Esophagus muscularis mucosa (tissue), 4 donors: ENCODE measurements around the gene SERPINB5. TPM values are rescaled to one million over a fixed set of nuclear protein-coding genes. Genes with fewer than 3 reads are reported as not detected.

Experiments used
- DNase-seq: peaks from one replicate; pipeline ENCODE4 v3.0.0-alpha.2; 2017; ENCODE audit errors: extremely low spot score
- H3K27ac ChIP-seq, 4 donors: fragments of 200-600 bp; sonication (generic); replicated peaks in 1 of 4; 1 replicate in 3 of 4; 2 replicates in 1 of 4; pipeline ENCODE4 v1.5.1; 2016 to 2019; ENCODE audit warnings: mild to moderate bottlenecking in 1 of 4
- H3K27me3 ChIP-seq, 4 donors: fragments of 200-600 bp; sonication (generic); one replicate each; pipeline versions ENCODE4 v1.5.1 to v1.6.0; 2016 to 2019
- H3K36me3 ChIP-seq, 4 donors: fragments of 200-600 bp; sonication (generic); one replicate each; pipeline ENCODE4 v1.5.1; 2016 to 2019
- H3K4me1 ChIP-seq, 4 donors: fragments of 200-600 bp; sonication (generic); one replicate each; pipeline ENCODE4 v1.5.1; 2016 to 2019
- H3K4me3 ChIP-seq, 4 donors: fragments of 200-600 bp; sonication (generic); 1 replicate in 2 of 4; 2 replicates in 2 of 4; pipeline ENCODE4 v1.5.1; 2016 to 2019; ENCODE audit warnings: mild to moderate bottlenecking in 4 of 4, moderate library complexity in 1 of 4
- H3K9me3 ChIP-seq, 4 donors: fragments of 200-600 bp; sonication (generic); 1 replicate in 3 of 4; 2 replicates in 1 of 4; pipeline ENCODE4 v1.5.1; 2016 to 2019
- CTCF ChIP-seq, 3 experiments: fragments of 200-600 bp in 2 of 3; fragments of 450-650 bp in 1 of 3; sonication (generic) in 2 of 3; IDR thresholded peaks; one replicate each; pipeline ENCODE4 v1.5.1; 2017 to 2019; ENCODE audit warnings: antibody characterized with exemption in 3 of 3, mild to moderate bottlenecking in 2 of 3, moderate library complexity in 1 of 3
- EP300 ChIP-seq: sonication (generic); formaldehyde crosslinking; IDR thresholded peaks from one replicate; pipeline ENCODE4 v1.6.1; 2017; ENCODE audit warnings: antibody characterized with exemption
- POLR2A ChIP-seq: fragments of 450-650 bp; IDR thresholded peaks from one replicate; pipeline ENCODE4 v1.6.1; 2017; ENCODE audit warnings: antibody characterized with exemption, moderate library complexity, mild to moderate bottlenecking, low read depth
- POLR2AphosphoS5 ChIP-seq, 2 donors: sonication (generic); formaldehyde crosslinking; IDR thresholded peaks; one replicate each; pipeline ENCODE4 v1.6.1; 2017; ENCODE audit warnings: antibody characterized with exemption in 2 of 2
- WGBS: methylation state at CpG from one replicate; pipeline ENCODE4 v1.1.5; 2018; 5-methylcytosine and 5-hydroxymethylcytosine counted together
- intact Hi-C: fragments of 100-400 bp; cut with DNase I; formaldehyde crosslinking; loops from one replicate; pipeline ENCODE4 v1.15.1; 2023
- total RNA-seq, 4 donors: library from RNA; depleted of rRNA; stranded (reverse); fragments of >200 nt; gene quantifications; one replicate each; pipeline versions ENCODE4 v1.1.0 to v1.2.1, GENCODE V29; 2016

Gene SERPINB5
- total RNA-seq, 4 donors from 2014 or later: not detected

DNA sequence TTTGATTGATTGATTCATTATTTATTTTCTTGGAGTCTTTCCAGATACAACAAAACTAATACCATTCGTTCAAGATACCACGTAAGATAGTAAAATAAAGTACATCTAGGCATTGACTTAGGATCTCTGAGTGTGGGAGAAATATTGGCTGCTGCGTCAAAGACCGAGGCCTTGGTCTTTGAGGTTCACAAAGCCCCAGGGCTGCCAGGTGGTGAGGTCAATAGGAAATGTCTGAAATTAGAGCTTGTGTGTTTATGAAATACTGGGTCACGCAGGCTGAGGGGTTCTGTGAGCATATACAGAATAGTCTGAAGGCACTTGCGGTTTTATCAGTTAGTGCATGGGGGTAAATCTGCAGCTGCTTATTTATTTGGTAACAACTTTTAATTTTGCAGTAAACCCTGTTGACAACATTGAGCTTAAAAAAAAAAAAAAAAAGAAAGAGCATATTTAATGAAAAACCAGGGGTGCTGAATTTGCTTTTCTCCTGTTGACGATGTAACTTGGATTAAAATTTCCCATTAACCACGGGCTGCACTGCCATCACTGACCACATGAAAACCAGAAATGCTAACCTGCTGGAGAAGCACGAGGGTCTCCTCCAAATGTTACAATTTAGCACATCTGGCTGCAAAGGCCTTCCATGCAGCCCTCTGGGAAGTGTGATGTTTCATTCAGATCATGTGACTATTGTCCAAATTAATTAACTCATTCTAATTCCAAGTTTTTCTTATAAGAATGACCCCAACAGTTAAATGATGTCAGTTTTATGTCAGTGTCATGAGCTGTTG, 38.3 kb downstream of the SERPINB5 start:
- Histone ChIP-seq H3K9me3 (no peaks in the 10 kb centered on the region), H3K4me3 (no peak overlapping the region), H3K27me3 (peaks cover 0 to 15% (median 0%) of the 10 kb centered on the region in 4 donors), H3K4me1 (peaks cover 0 to 4% (median 0%) of the 10 kb centered on the region in 4 donors), H3K27ac (no peak overlapping the region), H3K36me3 (no peaks in the 10 kb centered on the region)
- WGBS: 57% methylated on average over 9 of the region's 9 CpGs
- intact Hi-C loops: loop anchor here (5.0 to 10.0 kb wide), 3 partner anchors 62 to 482 kb away; no protein-coding TSS in a partner anchor
- TF ChIP-seq CTCF (IDR thresholded peaks at IDR 0.05): no peak
- no peak for TF ChIP-seq POLR2AphosphoS5 (IDR thresholded peaks at IDR 0.05)
- TF ChIP-seq POLR2A: no peak
- no peak for TF ChIP-seq EP300
- DNase-seq: no peak

- 88% methylated on average over 1 of the region's 1 CpG for WGBS
- DNase-seq: no peak
- H3K4me3 ChIP-seq: no peak overlapping the region
- TF ChIP-seq POLR2AphosphoS5 (IDR thresholded peaks at IDR 0.05) (no peak), CTCF (IDR thresholded peaks at IDR 0.05) (no peak), EP300 (no peak), POLR2A (no peak)
- peaks cover 0 to 4% (median 0%) of the 10 kb centered on the region in 4 donors for H3K4me1 ChIP-seq
- H3K27ac ChIP-seq: no peak overlapping the region
- intact Hi-C loops: loop anchor here (5.0 to 10.0 kb wide), 3 partner anchors 62 to 482 kb away; no protein-coding TSS in a partner anchor
- no peaks in the 10 kb centered on the region for H3K36me3 ChIP-seq
- H3K27me3 ChIP-seq: peaks cover 0 to 15% (median 0%) of the 10 kb centered on the region in 4 donors
- H3K9me3 ChIP-seq: no peaks in the 10 kb centered on the region
Observed at GRCh38 chr18:63515801-63516200, 39.0 kb downstream of the SERPINB5 start.

GRCh38 chr18:63518178-63519012, 41.6 kb downstream of the SERPINB5 start:
- Histone ChIP-seq H3K4me3 (no peak overlapping the region), H3K27me3 (peaks cover 0 to 10% (median 0%) of the 10 kb centered on the region in 4 donors), H3K27ac (no peak overlapping the region), H3K4me1 (peaks cover 0 to 4% (median 0%) of the 10 kb centered on the region in 4 donors), H3K36me3 (no peaks in the 10 kb centered on the region), H3K9me3 (no peaks in the 10 kb centered on the region)
- 30% methylated on average over 16 of the region's 16 CpGs for WGBS
- TF ChIP-seq POLR2AphosphoS5 (IDR thresholded peaks at IDR 0.05) (no peak), CTCF (IDR thresholded peaks at IDR 0.05) (peak; percentile 68 to 73 (median 72)), POLR2A (no peak)
- DNase-seq: no peak
- intact Hi-C loops: loop anchor here (5.0 to 10.0 kb wide), 3 partner anchors 59 to 479 kb away; no protein-coding TSS in a partner anchor

DNA sequence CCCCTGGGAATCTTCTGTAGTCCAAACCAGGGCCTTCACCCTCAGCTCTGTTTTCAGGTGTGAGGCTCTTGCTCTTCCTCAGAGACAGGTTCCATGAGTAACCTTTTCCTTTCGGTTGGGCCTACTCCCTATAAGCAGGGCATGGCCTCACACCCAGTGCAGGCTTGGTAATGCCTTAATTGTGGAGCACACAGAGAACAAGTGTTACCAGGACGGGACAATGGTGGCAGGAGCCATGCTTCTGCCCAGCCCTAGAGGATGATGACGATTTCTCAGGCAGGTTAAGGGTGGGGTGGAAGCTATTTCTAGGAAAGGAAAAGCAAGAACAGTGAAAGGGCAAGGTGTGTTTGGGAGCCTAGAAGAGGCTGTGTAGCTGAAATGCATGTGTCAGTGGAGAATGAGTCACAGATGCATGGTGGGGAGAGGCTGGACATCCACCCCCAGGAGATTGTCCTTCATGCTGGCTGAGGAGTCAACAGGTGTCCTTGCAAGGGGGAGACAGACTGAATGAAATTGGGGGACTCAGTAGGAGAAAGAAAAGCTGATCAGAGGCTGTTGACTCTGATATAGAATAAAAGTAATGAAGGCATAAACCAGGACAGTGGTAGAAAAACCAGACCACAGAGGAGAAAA, 43.4 kb downstream of the SERPINB5 start:
- Histone ChIP-seq H3K27ac (no peak overlapping the region), H3K27me3 (peaks cover 0 to 10% (median 0%) of the 10 kb centered on the region in 4 donors), H3K4me3 (no peak overlapping the region), H3K9me3 (no peaks in the 10 kb centered on the region), H3K36me3 (no peaks in the 10 kb centered on the region), H3K4me1 (peaks cover 0 to 4% (median 0%) of the 10 kb centered on the region in 4 donors)
- no peak for DNase-seq
- intact Hi-C loops: loop anchor here (2.0 kb wide), 1 partner anchor 417 kb away; no protein-coding TSS in a partner anchor
- TF ChIP-seq POLR2AphosphoS5 (IDR thresholded peaks at IDR 0.05) (no peak), CTCF (IDR thresholded peaks at IDR 0.05) (no peak), EP300 (no peak), POLR2A (no peak)
- WGBS: 73% methylated on average over 3 of the region's 3 CpGs
